DOHH2 (cell line): ENCODE data around the gene DDI2.

Experiments
- H3F3A ChIP-seq: fragments of 200-600 bp; sonication (generic), shearing (Covaris generic); 2 replicates; pipeline ENCODE4 v1.6.0; 2016; ENCODE audit warnings: antibody characterized with exemption, mild to moderate bottlenecking; ENCODE audit not compliant: control insufficient read depth, insufficient read depth
- H3K27ac ChIP-seq: fragments of 200-600 bp; sonication (generic); 2 replicates; pipeline ENCODE4 v1.5.1; 2014; ENCODE audit warnings: low read depth, mild to moderate bottlenecking, low read length, moderate library complexity
- H3K27me3 ChIP-seq: fragments of 200-600 bp; sonication (generic); 2 replicates; pipeline ENCODE4 v1.6.1; 2014; ENCODE audit warnings: mild to moderate bottlenecking, low read length, mixed read lengths; ENCODE audit not compliant: control insufficient read depth
- H3K36me3 ChIP-seq: fragments of 200-600 bp; sonication (generic); 2 replicates; pipeline ENCODE4 v1.6.1; 2014; ENCODE audit warnings: mild to moderate bottlenecking, low read length, moderate library complexity, mixed read lengths; ENCODE audit not compliant: control insufficient read depth
- H3K4me1 ChIP-seq: fragments of 200-600 bp; sonication (generic); 2 replicates; pipeline ENCODE4 v1.6.1; 2014; ENCODE audit warnings: mild to moderate bottlenecking, low read length, mixed read lengths; ENCODE audit not compliant: control insufficient read depth
- H3K4me2 ChIP-seq: fragments of 200-600 bp; sonication (generic); 2 replicates; pipeline ENCODE4 v1.6.0; 2014; ENCODE audit warnings: mild to moderate bottlenecking, low read length, moderate library complexity
- H3K4me3 ChIP-seq: fragments of 200-600 bp; sonication (generic); 2 replicates; pipeline ENCODE4 v1.5.1; 2014; ENCODE audit warnings: mild to moderate bottlenecking, low read length, mixed read lengths
- H3K79me2 ChIP-seq: fragments of 200-600 bp; sonication (generic); 2 replicates; pipeline ENCODE4 v1.6.1; 2014; ENCODE audit warnings: mild to moderate bottlenecking, low read length, mixed read lengths; ENCODE audit not compliant: control insufficient read depth
- H3K9me2 ChIP-seq: fragments of 200-600 bp; sonication (generic); replicated peaks from 2 replicates; pipeline ENCODE4 v1.6.1; 2014; ENCODE audit warnings: mild to moderate bottlenecking, low read length, mixed read lengths; ENCODE audit not compliant: control insufficient read depth
- H3K9me3 ChIP-seq: fragments of 200-600 bp; sonication (generic); 2 replicates; pipeline ENCODE4 v1.6.1; 2014; ENCODE audit warnings: antibody characterized with exemption, low read length, mixed read lengths; ENCODE audit not compliant: control insufficient read depth, insufficient read depth
- H4K20me1 ChIP-seq: fragments of 200-600 bp; sonication (generic); 2 replicates; pipeline ENCODE4 v1.6.0; 2014; ENCODE audit warnings: low read depth, mild to moderate bottlenecking, antibody characterized with exemption, low read length, moderate library complexity; ENCODE audit not compliant: control insufficient read depth, insufficient read depth
- EZH2phosphoT487 ChIP-seq: fragments of 200-600 bp; sonication (generic); IDR thresholded peaks from 2 replicates; pipeline ENCODE4 v1.6.1; 2017; ENCODE audit warnings: borderline replicate concordance, mild to moderate bottlenecking, antibody characterized with exemption, low read length, moderate library complexity, mixed read lengths
- TF ChIP-seq, protein P1 (sequence below): fragments of 200-600 bp; sonication (generic); IDR thresholded peaks from one replicate; pipeline ENCODE4 v1.5.1; 2014; ENCODE audit warnings: antibody characterized with exemption, mild to moderate bottlenecking, low read depth, low read length; ENCODE audit not compliant: poor library complexity, severe bottlenecking

Gene DDI2

DNA sequence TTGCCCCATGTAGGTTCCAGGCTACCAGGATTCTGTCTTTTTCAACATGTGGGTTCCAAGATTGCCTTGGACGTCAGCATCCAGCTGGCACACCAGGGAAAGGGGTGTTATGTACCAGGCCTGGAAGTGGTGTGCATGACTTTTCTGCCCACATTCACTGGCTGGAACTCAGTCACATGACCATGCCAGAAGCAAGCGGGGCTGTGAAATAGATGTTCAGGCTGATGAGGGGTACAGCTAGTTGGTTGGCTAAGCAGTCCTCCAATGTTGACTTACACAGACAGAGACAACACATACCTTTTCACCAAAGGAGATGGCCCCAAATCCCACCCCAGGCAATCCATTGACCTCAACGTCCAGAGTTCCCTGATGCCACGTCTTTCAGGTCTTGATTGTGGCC, 52.6 kb downstream of the DDI2 start:
- Histone ChIP-seq H3K9me3 (no peaks in the 10 kb centered on the region), H3K4me2 (no peak overlapping the region), H3F3A (peaks cover 5% of the 10 kb centered on the region; the same call in 1 of the 2 replicates), H3K4me1 (no peaks in the 10 kb centered on the region), H3K4me3 (no peak overlapping the region), H3K79me2 (no peaks in the 10 kb centered on the region), H4K20me1 (no peaks in the 10 kb centered on the region), H3K27ac (no peak overlapping the region), H3K9me2 (no peaks in the 10 kb centered on the region), H3K36me3 (no peaks in the 10 kb centered on the region), H3K27me3 (no peaks in the 10 kb centered on the region)
- TF ChIP-seq EZH2phosphoT487 = no peak
- TF ChIP-seq, protein P1, sequence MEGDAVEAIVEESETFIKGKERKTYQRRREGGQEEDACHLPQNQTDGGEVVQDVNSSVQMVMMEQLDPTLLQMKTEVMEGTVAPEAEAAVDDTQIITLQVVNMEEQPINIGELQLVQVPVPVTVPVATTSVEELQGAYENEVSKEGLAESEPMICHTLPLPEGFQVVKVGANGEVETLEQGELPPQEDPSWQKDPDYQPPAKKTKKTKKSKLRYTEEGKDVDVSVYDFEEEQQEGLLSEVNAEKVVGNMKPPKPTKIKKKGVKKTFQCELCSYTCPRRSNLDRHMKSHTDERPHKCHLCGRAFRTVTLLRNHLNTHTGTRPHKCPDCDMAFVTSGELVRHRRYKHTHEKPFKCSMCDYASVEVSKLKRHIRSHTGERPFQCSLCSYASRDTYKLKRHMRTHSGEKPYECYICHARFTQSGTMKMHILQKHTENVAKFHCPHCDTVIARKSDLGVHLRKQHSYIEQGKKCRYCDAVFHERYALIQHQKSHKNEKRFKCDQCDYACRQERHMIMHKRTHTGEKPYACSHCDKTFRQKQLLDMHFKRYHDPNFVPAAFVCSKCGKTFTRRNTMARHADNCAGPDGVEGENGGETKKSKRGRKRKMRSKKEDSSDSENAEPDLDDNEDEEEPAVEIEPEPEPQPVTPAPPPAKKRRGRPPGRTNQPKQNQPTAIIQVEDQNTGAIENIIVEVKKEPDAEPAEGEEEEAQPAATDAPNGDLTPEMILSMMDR = no peak

DNA sequence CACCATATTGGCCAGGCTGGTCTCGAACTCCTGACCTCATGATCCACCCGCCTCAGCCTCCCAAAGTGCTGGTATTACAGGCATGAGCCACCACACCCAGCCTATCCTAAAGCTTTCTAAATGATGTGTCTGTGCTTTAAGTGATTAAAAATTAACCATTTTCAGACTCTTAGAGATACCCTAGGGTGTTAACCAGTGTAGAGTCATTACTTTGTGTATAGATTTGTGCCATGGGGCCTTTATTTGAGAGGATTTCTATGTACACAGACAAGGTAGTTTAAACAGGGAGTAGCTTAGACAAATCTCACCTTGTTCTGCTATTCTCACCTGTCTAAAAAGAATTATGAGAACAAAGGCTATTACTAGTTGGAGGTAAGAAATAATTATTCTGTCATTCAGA, 54.2 kb downstream of the DDI2 start:
- no peaks in the 10 kb centered on the region for H3K27me3 ChIP-seq
- no peak overlapping the region for H3K27ac ChIP-seq
- no peaks in the 10 kb centered on the region for H3K9me3 ChIP-seq
- H3K36me3 ChIP-seq = no peaks in the 10 kb centered on the region
- no peaks in the 10 kb centered on the region for H3K4me1 ChIP-seq
- no peaks in the 10 kb centered on the region for H3K9me2 ChIP-seq
- no peak for TF ChIP-seq EZH2phosphoT487
- TF ChIP-seq, protein P1 = no peak
- no peaks in the 10 kb centered on the region for H3K79me2 ChIP-seq
- no peak overlapping the region for H3K4me3 ChIP-seq
- H3F3A ChIP-seq = peaks cover 5% of the 10 kb centered on the region; the same call in 1 of the 2 replicates
- H3K4me2 ChIP-seq = no peak overlapping the region
- H4K20me1 ChIP-seq = no peaks in the 10 kb centered on the region

DNA sequence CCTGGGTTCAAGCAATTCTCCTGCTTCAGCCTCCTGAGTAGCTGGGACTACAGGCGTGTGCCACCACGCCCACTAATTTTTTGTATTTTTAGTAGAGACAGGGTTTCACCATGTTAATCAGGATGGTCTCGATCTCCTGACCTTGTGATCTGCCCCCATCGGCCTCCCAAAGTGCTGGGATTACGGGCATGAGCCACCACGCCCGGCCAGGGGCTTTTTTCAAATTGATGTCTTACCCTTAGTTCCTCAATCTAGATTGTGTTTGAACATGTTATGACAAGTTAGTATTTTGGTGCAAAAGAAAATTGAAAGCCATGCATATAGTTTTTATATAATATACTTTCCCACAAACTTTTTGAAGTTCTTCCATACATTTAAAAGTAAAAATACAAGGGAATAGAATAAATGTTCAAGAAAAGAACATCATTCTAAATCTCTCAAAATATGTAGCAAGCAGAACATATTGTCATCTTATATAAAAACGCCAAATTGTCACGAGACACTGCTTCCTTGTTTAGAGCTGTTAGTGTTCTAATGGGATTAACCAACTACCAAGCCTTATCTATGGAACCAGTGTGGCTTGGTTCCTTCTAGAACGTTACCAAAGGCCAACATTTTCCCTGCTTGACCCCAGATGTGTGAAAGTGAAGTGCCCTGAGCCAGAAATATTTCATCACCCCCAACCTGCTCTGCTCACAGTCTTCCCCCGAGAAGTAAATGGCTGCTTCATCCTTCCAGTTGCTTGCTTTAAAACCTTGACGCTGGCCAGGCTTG, 57.3 kb downstream of the DDI2 start:
- Histone ChIP-seq H3F3A (peaks cover 5% of the 10 kb centered on the region; the same call in 1 of the 2 replicates), H3K4me3 (no peak overlapping the region), H3K27me3 (no peaks in the 10 kb centered on the region), H3K36me3 (no peaks in the 10 kb centered on the region), H3K9me3 (no peaks in the 10 kb centered on the region), H3K4me1 (peaks cover 12% of the 10 kb centered on the region), H3K27ac (no peak overlapping the region), H3K79me2 (no peaks in the 10 kb centered on the region), H3K9me2 (no peaks in the 10 kb centered on the region), H3K4me2 (no peak overlapping the region), H4K20me1 (no peaks in the 10 kb centered on the region)
- no peak for TF ChIP-seq EZH2phosphoT487
- TF ChIP-seq, protein P1 = no peak
